HepG2 (cell line): ENCODE results near the gene ABTB2.
"Not testable (repeated sequence)": the region's sequence is repeated elsewhere in the genome, so short reads cannot be mapped to it uniquely, and the experiment has no call there.

Experiments
- FOXM1 ChIP-seq: sonication (generic); formaldehyde crosslinking; IDR thresholded peaks from 2 replicates; pipeline ENCODE4 v1.5.0; 2020; ENCODE audit warnings: missing genetic modification reagents
- HCFC1 ChIP-seq: fragments of 150-350 bp; IDR thresholded peaks from 2 replicates; pipeline ENCODE4 v1.6.1; 2014; ENCODE audit warnings: low read depth, low read length
- HDAC1 ChIP-seq: sonication (generic); formaldehyde crosslinking; IDR thresholded peaks from 2 replicates; pipeline ENCODE4 v1.5.1; 2020; ENCODE audit warnings: mild to moderate bottlenecking, missing genetic modification reagents
- ISX ChIP-seq: sonication (generic); formaldehyde crosslinking; conservative IDR thresholded peaks from 2 replicates; pipeline ENCODE4 v1.5.0; 2020; ENCODE audit warnings: missing genetic modification reagents
- KAT8 ChIP-seq: IDR thresholded peaks from 2 replicates; pipeline ENCODE4 v1.6.1; 2016; ENCODE audit warnings: missing genetic modification reagents, missing compliant biosample characterization
- KLF11 ChIP-seq: IDR thresholded peaks from 2 replicates; pipeline ENCODE4 v1.6.1; 2016; ENCODE audit warnings: missing compliant biosample characterization
- MAFF ChIP-seq: IDR thresholded peaks from 2 replicates; pipeline ENCODE4 v1.6.1; 2011; ENCODE audit warnings: low read depth, low read length, improper control_type of control experiment
- REST ChIP-seq, 2 experiments: IDR thresholded peaks; 2 replicates each; pipeline ENCODE4 v1.6.1; 2011 to 2012; ENCODE audit warnings: low read length in 2 of 2, borderline replicate concordance in 1 of 2, low read depth in 1 of 2, mild to moderate bottlenecking in 1 of 2, moderate library complexity in 1 of 2
- YY1 ChIP-seq: IDR thresholded peaks from 2 replicates; pipeline ENCODE4 v1.6.1; 2011; ENCODE audit warnings: low read length, low read depth, moderate library complexity, mild to moderate bottlenecking; ENCODE audit not compliant: insufficient read depth, insufficient replicate concordance
- ZNF20 ChIP-seq: sonication (generic); formaldehyde crosslinking; IDR thresholded peaks from 2 replicates; pipeline ENCODE4 v1.4.0; 2020; ENCODE audit warnings: mild to moderate bottlenecking, moderate library complexity, missing genetic modification reagents
- ZNF281 ChIP-seq: sonication (generic); formaldehyde crosslinking; IDR thresholded peaks from 2 replicates; pipeline ENCODE4 v1.4.0; 2020; ENCODE audit warnings: missing genetic modification reagents, borderline replicate concordance
- ZNF687 ChIP-seq: sonication (generic); formaldehyde crosslinking; IDR thresholded peaks from 2 replicates; pipeline ENCODE4 v1.5.1; 2020; ENCODE audit warnings: mild to moderate bottlenecking, missing genetic modification reagents, moderate library complexity
- TF ChIP-seq, protein P1 (sequence below): sonication (generic); formaldehyde crosslinking; IDR thresholded peaks from 2 replicates; pipeline ENCODE4 v1.5.0; 2020; ENCODE audit warnings: mild to moderate bottlenecking, missing genetic modification reagents, moderate library complexity
- TF ChIP-seq, protein P2 (sequence below): sonication (generic); formaldehyde crosslinking; IDR thresholded peaks from 2 replicates; pipeline ENCODE4 v1.4.0; 2020; ENCODE audit warnings: mild to moderate bottlenecking, low read depth, missing genetic modification reagents

- TF ChIP-seq, protein P1, sequence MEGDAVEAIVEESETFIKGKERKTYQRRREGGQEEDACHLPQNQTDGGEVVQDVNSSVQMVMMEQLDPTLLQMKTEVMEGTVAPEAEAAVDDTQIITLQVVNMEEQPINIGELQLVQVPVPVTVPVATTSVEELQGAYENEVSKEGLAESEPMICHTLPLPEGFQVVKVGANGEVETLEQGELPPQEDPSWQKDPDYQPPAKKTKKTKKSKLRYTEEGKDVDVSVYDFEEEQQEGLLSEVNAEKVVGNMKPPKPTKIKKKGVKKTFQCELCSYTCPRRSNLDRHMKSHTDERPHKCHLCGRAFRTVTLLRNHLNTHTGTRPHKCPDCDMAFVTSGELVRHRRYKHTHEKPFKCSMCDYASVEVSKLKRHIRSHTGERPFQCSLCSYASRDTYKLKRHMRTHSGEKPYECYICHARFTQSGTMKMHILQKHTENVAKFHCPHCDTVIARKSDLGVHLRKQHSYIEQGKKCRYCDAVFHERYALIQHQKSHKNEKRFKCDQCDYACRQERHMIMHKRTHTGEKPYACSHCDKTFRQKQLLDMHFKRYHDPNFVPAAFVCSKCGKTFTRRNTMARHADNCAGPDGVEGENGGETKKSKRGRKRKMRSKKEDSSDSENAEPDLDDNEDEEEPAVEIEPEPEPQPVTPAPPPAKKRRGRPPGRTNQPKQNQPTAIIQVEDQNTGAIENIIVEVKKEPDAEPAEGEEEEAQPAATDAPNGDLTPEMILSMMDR = not testable (repeated sequence)
- not testable (repeated sequence) for TF ChIP-seq ZNF20; KAT8 (CRISPR knock-in tag); ZNF687 (CRISPR knock-in tag); REST (IDR thresholded peaks at IDR 0.05; ENCODE audit: borderline replicate concordance in 1 of 2, low read depth in 1 of 2, low read length in 2 of 2); ZNF281 (CRISPR knock-in tag); FOXM1 (CRISPR knock-in tag); KLF11 (CRISPR knock-in tag); MAFF; ISX (CRISPR knock-in tag); HDAC1 (CRISPR knock-in tag); YY1; HCFC1
- TF ChIP-seq, protein P2, sequence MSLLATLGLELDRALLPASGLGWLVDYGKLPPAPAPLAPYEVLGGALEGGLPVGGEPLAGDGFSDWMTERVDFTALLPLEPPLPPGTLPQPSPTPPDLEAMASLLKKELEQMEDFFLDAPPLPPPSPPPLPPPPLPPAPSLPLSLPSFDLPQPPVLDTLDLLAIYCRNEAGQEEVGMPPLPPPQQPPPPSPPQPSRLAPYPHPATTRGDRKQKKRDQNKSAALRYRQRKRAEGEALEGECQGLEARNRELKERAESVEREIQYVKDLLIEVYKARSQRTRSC (CRISPR knock-in tag) = not testable (repeated sequence)
These were observed 139.1 kb downstream of the ABTB2 start for GRCh38 chr11:34218756-34219155.
